GM23338 (cell line): Measurements from ENCODE around the gene NDUFB6. TPM values are rescaled to one million over a fixed set of nuclear protein-coding genes. Genes with fewer than 3 reads are reported as not detected.

ENCODE experiments used
- ATAC-seq: fragments of 200-7000 bp; cut with Tn5 transposase; 3 replicates; pipeline ENCODE4 v1.9.1; 2020
- DNase-seq: peaks from one replicate; pipeline ENCODE4 v3.0.0-alpha.2; 2015; ENCODE audit warnings: low spot score
- H2AFZ ChIP-seq: fragments of 200-600 bp; sonication (generic); 2 replicates; pipeline ENCODE4 v1.8.0; 2016; ENCODE audit warnings: antibody characterized with exemption, mild to moderate bottlenecking, moderate library complexity
- H3F3A ChIP-seq: fragments of 200-600 bp; sonication (generic); replicated peaks from 2 replicates; pipeline ENCODE4 v1.8.0; 2017; ENCODE audit warnings: antibody characterized with exemption, mixed run types, low read depth
- H3K27ac ChIP-seq: fragments of 200-600 bp; sonication (generic); 2 replicates; pipeline ENCODE4 v1.6.1; 2016; ENCODE audit warnings: low read depth
- H3K27me3 ChIP-seq: fragments of 200-600 bp; sonication (generic); 2 replicates; pipeline ENCODE4 v1.8.0; 2016; ENCODE audit warnings: mild to moderate bottlenecking, mixed run types, moderate library complexity; ENCODE audit not compliant: insufficient read depth
- H3K36me3 ChIP-seq: fragments of 200-600 bp; sonication (generic); 2 replicates; pipeline ENCODE4 v1.8.0; 2016; ENCODE audit warnings: mild to moderate bottlenecking; ENCODE audit not compliant: insufficient read depth
- H3K4me1 ChIP-seq: fragments of 200-600 bp; sonication (generic); 2 replicates; pipeline ENCODE4 v1.8.0; 2016; ENCODE audit warnings: mild to moderate bottlenecking, moderate library complexity; ENCODE audit not compliant: insufficient read depth
- H3K4me2 ChIP-seq: fragments of 200-600 bp; sonication (generic); 2 replicates; pipeline ENCODE4 v1.7.1; 2017; ENCODE audit warnings: mixed run types
- H3K4me3 ChIP-seq: fragments of 200-600 bp; sonication (generic); 2 replicates; pipeline ENCODE4 v1.6.1; 2016; ENCODE audit warnings: mixed run types
- H3K79me2 ChIP-seq: fragments of 200-600 bp; sonication (generic); replicated peaks from 2 replicates; pipeline ENCODE4 v1.8.0; 2017; ENCODE audit warnings: mild to moderate bottlenecking; ENCODE audit not compliant: insufficient read depth
- H3K9me2 ChIP-seq: fragments of 200-600 bp; sonication (generic); 2 replicates; pipeline ENCODE4 v1.8.0; 2017; ENCODE audit not compliant: insufficient read depth
- H4K20me1 ChIP-seq: fragments of 200-600 bp; sonication (generic); replicated peaks from 2 replicates; pipeline ENCODE4 v1.8.0; 2017; ENCODE audit warnings: mild to moderate bottlenecking; ENCODE audit not compliant: insufficient read depth
- H3K27ac Mint-ChIP-seq: 2 replicates; pipeline ENCODE4 v1.8.0; 2020; ENCODE audit warnings: inconsistent platforms, mild to moderate bottlenecking, moderate library complexity, mixed read lengths
- H3K27me3 Mint-ChIP-seq: 3 replicates; pipeline ENCODE4 v1.8.0; 2022; ENCODE audit warnings: low read depth, mild to moderate bottlenecking, moderate library complexity, mixed read lengths, inconsistent platforms; ENCODE audit not compliant: insufficient read depth, poor library complexity
- H3K36me3 Mint-ChIP-seq: 3 replicates; pipeline ENCODE4 v1.8.0; 2021; ENCODE audit warnings: low read depth, mild to moderate bottlenecking, inconsistent platforms, moderate library complexity, mixed read lengths
- H3K4me1 Mint-ChIP-seq: 3 replicates; pipeline ENCODE4 v1.8.0; 2020; ENCODE audit warnings: mild to moderate bottlenecking, inconsistent platforms, mixed read lengths
- H3K4me3 Mint-ChIP-seq: 3 replicates; pipeline ENCODE4 v1.8.0; 2021; ENCODE audit warnings: moderate library complexity, mild to moderate bottlenecking, inconsistent platforms, mixed read lengths
- H3K9me3 Mint-ChIP-seq: 3 replicates; pipeline ENCODE4 v1.8.0; 2020; ENCODE audit warnings: moderate library complexity, mild to moderate bottlenecking, inconsistent platforms, mixed read lengths
- CREB1 ChIP-seq: fragments of 250-450 bp; sonication (Bioruptor Pico); IDR thresholded peaks from 2 replicates; pipeline ENCODE4 v1.5.0; 2020; ENCODE audit warnings: low read depth, mild to moderate bottlenecking, moderate library complexity
- CTCF ChIP-seq, 2 experiments: fragments of 200-600 bp in 1 of 2; sonication (generic) in 1 of 2; conservative IDR thresholded peaks; 2 replicates each; pipeline versions ENCODE4 v1.5.1 to v1.6.1; 2016 to 2017; ENCODE audit warnings: antibody characterized with exemption in 2 of 2, low read depth in 2 of 2, mild to moderate bottlenecking in 2 of 2, moderate library complexity in 1 of 2
- ETS1 ChIP-seq: IDR thresholded peaks from 2 replicates; pipeline ENCODE4 v1.6.1; 2016; ENCODE audit warnings: antibody characterized with exemption
- JUNB ChIP-seq: IDR thresholded peaks from one replicate; pipeline ENCODE4 v1.6.1; 2016; ENCODE audit warnings: antibody characterized with exemption; ENCODE audit not compliant: unreplicated experiment
- NANOG ChIP-seq: IDR thresholded peaks from 2 replicates; pipeline ENCODE4 v1.6.1; 2016; ENCODE audit warnings: antibody characterized with exemption, borderline replicate concordance
- POLR2AphosphoS5 ChIP-seq: IDR thresholded peaks from 2 replicates; pipeline ENCODE4 v1.6.1; 2016; ENCODE audit warnings: antibody characterized with exemption, low read depth
- REST ChIP-seq: IDR thresholded peaks from one replicate; pipeline ENCODE4 v1.6.1; 2018; ENCODE audit warnings: antibody characterized with exemption; ENCODE audit not compliant: unreplicated experiment
- ZNF331 ChIP-seq: fragments of 250-450 bp; sonication (Bioruptor Pico); IDR thresholded peaks from 2 replicates; pipeline ENCODE4 v1.5.0; 2020; ENCODE audit warnings: low read depth, mild to moderate bottlenecking, moderate library complexity
- polyA plus RNA-seq: library from polyadenylated mRNA; unstranded; fragments of >200 nt; fragmentation: Nextera tagmentation; extraction: Ambion mirVana; gene quantifications from 2 replicates; pipeline ENCODE4 v1.2.1, GENCODE V29; 2016
- total RNA-seq: library from RNA; depleted of rRNA; stranded (reverse); fragments of >200 nt; shearing (Covaris generic); gene quantifications from 2 replicates; pipeline ENCODE4 v1.2.3, GENCODE V29; 2014

NDUFB6 gene
- total and polyA plus RNA-seq, 2 experiments from 2014 or later, result 56.5 to 231 TPM

- Mint-ChIP-seq H3K27me3 (peaks cover 20% of the 10 kb centered on the region), H3K4me3 (peak overlapping the region; percentile 29; the same call in 2 of the 3 replicates), H3K27ac (no peak overlapping the region), H3K36me3 (peaks cover 10% of the 10 kb centered on the region), H3K9me3 (no peaks in the 10 kb centered on the region; the same call in 2 of the 3 replicates), H3K4me1 (peaks cover 11% of the 10 kb centered on the region)
- H2AFZ ChIP-seq, result no peak overlapping the region
- no peak for TF ChIP-seq REST
- no peak for TF ChIP-seq CTCF (conservative IDR thresholded peaks at IDR 0.05; ENCODE audit: low read depth in 2 of 2)
- TF ChIP-seq POLR2AphosphoS5, result no peak
- TF ChIP-seq ZNF331 (CRISPR knock-in tag), result no peak
- TF ChIP-seq JUNB, result no peak
- no peak for TF ChIP-seq NANOG
- TF ChIP-seq ETS1, result no peak
- no peak for TF ChIP-seq CREB1 (CRISPR knock-in tag)
- peaks cover 11% of the 10 kb centered on the region; the same call in 1 of the 2 replicates for H4K20me1 ChIP-seq
- ATAC-seq (no peak), DNase-seq (no peak)
- peaks cover 5% of the 10 kb centered on the region for H3F3A ChIP-seq
- H3K4me3 ChIP-seq, result no peak overlapping the region
- H3K9me2 ChIP-seq, result no peaks in the 10 kb centered on the region
- H3K79me2 ChIP-seq, result peaks cover 39% of the 10 kb centered on the region
- H3K27ac ChIP-seq, result no peak overlapping the region
- H3K27me3 ChIP-seq, result no peaks in the 10 kb centered on the region
- no peak overlapping the region for H3K4me2 ChIP-seq
- H3K36me3 ChIP-seq, result no peaks in the 10 kb centered on the region
- H3K4me1 ChIP-seq, result peaks cover 8% of the 10 kb centered on the region
Measured at GRCh38 chr9:32554107-32554506, 18.9 kb downstream of the NDUFB6 start.
